ENCODE results near the gene ARMC8.

The ARMC8 gene

DNA sequence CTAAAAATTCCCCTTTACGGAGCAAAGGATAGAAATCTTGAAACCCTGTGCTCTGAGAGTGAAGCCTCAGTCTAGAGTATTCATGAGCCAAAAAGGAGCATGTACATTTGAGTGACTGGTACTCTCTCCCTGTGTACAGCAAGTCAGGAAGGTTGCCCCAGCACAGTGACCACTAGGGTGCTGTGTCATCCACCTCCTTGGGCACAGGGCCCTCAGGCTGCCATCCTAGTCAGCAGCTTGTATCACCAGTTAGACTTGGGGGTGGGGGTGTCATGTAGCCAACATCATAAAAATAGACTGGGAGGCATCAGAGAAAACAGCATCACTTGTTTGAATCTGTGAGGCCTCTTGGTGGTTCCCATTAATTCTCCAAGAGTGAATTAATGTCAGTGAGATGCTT is 130.6 kb downstream of the ARMC8 start:
- no peak for DNase-seq

DNA sequence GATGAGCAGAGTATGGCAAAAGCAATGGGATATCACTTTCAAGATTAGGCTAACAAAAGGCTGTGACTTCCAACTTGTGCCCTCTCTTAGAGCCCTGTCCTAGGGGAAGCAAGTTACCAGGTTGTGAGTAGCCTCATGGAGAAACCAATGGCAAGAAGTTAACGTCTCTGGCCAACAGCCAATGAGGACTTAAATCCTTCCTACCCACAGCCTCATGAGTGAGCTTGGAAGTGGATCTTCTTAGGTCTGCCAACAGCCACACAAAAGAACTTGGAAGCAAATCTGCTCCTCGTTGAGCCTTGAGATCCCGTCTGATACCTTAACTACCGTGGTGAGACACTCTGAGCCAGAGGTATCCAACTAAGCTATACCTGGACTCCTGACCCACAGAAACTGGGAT is 136.9 kb downstream of the ARMC8 start:
- no peak for DNase-seq

DNA sequence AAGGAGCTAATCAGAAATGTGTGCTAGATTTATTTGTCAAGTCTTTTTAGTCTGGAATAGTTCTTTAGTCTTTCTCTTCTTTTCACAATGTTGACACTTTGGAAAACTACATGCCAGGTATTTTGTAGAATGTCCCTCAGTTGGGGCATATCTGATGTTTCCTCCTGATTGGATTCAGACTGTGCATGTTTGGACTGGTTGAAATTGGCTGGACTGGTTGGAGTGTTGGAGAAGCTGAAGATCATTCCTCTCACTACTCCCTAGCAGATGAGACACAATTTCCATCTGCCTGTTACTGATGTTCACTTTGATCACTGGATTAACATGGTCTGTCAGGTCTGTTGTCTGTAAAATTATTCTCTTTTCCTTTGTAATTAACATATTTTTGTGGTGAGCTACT is 138.9 kb downstream of the ARMC8 start:
- DNase-seq = peak; percentile 27

DNA sequence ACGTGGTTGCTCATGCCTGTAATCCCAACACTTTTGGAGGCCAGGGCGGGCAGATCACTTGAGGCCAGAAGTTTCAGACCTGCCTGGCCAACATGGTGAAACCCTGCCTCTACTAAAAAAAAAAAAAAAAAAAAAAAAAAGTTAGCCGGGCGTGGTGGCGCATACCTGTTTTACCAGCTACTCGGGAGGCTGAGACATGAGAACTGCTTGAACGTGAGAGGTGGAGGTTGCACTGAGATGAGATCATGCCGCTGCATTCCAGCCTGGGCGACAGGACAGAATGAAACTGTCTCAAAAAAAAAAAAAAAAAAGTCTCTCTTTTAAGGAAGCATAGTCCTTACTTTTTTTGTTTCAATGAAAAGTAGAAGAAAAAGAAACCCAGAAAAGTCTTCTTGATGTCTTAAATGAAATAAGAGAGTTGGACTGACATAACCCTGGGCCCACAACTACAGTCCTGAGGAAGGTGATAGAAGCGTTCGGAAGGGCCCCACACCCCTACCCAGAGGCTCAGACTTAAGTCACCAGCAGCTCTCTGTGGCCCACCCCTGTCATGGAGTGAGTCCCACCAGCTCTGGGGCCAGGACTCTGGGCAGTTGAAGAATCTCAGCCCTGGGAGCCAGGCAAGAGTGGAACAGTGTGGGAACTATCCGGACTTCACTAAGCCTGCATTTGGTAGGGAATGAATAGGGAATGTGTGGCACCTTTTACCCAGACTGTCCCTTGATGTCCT is 139.9 kb downstream of the ARMC8 start:
- no peak for DNase-seq

DNA sequence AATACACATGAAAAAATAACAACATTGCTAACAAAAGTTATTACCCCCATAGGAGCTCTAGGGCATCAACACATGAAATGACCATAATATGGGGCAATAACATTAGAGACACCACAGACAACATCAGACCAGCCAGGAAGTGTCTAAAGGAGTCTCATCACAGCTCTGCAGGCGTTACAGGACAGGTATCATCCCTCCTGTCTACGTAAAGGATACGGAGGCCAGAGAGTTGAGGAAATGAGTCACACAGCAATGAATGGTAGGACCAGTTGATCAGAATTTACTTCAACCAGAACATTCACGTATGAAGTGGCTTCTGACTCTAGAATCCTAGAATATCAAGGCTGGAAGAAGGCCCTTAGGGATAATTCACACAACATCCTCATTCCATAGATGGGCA is 140.7 kb downstream of the ARMC8 start:
- DNase-seq = no peak

DNA sequence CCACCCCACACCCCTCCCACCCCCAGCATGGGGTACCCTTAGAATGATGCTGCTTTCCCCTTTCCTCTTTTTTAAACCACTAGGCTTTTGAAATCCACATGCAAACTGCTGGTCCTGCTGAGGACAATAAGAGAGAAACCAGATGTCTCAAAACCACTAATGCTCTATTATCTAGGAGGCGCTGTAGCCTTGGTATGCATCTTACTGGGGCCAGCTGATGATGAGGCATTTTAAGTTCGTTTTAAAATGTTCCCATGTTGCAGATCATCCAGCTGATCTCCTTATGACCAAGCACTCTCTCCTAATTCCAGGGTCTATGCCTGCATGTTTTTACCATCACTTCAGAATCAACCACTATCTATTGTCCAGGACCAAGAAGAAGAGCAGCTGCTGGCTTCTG is 141.2 kb downstream of the ARMC8 start:
- DNase-seq = peak; percentile 27

DNA sequence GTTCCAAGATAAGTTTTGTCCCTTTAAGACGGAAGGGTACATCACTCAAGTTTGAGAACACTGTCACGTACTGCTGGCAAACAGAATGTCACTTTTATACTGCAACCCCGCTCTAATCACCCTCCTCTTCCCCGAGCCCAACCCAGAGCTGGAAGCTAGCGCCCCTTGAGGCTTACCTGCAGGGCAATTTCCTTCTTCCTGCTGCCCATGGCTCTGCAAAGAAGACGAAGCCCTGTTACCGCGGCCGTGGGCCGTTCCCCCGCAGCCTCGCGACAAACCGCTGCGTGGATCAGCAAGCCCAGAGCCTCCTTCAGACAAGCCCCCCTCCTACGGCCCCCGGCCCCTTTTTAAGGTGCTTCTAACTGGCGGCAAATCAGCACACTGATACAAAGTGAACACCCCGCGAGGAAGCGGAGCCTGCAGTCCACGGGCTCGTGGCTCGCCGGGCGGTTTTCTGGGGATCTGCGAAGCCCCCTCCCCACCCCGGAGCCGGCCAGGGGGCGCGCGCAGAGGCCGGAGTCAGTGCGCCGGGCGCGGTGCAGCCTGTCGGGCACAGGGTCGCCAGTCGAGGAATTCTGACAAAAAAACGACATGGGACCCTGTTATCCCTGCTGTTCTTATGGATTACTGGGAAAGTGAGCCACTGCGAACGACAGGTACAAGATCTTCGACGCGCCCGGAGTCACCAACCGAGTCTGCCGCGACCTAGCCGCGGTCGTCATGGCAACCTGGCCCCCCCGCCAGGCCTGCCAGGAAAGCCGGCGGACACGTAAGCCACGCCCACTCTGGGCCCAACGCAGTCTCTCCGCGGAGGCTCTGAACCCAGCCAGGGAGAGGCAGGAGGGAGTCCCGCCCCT is 142.3 kb downstream of the ARMC8 start, which contains the start of gene NME9:
Gene NME9 (minus strand): TSS at position 725 of the 857 bp plus-strand sequence. CDS start 516 bp downstream, at position 209.
- peak; percentile 79 for DNase-seq

DNA sequence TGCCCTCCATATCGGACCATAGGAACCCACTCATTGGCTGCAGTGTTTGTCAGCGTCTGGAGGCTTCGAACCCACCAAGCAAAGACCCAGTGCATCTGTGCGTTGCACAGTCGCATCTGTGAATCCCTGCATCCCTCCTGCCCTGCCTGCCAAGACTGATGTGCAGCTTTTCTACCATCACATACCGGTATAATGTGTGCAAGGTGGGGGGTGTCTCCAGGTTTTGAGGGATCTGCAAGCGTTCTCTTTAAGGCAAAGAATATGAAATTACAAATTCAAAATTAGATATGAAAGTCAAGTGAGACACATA is 142.8 kb downstream of the ARMC8 start:
- no peak for DNase-seq

DNA sequence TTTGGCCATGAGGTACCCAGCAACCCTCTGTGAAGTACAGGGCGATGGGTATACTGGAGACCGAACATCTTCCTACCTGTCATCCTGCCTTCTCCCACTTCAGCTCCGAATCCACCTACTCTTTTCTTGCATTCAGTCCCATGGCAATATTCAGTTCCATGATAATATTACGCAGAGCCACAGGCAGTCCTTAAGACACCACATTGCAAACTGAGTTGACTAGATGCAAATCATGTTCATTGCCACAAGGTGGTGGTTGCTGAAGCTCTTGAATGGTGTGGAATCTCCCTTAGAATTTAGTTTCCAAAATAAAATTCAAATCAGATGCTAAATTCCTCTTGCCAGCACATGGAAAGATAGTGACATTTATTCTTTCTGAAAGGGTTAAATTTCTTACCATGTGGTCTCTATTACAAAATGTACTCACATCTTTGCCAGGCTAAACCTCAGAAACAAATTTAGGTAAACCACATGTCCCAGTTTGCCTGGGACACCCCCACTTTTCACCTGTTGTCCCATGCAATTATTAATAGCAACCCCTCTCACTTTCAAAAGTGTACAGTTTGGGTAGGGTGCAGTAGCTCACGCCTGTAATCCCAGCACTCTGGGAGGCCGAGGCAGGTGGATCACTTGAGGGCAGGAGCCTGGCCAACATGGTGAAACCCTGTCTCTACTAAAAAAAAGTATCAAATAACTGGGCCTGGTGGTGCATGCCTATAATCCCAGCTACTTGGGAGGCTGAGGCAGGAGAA is 144.2 kb downstream of the ARMC8 start:
- DNase-seq = no peak

DNA sequence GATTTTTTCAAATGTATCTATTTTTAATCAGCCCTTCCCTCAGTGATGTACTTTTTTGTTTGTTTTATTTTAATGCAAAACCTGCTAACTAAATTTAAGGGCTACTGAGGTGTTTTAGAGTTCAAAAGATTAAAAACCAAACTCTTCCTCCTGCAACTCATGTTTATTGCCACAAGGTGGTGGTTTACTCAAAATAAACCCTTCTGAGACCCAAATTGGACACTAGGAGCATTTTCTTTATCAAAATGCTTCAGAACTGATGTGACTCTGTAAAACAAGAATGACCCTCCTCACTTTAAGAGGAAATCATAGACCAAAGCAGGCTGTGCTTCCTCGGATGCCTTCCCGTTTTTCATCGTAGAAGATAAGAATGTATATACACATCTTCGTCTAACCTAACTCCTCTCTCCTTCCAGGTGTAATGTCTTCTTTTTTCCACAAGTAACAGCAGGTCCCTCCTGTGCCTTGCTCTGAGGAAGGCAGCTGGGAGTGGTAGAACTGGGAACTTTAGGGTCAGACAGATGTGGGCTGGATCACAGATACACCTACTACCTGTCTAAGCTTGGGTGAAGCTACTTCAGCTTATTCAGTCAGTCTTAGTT is 145.5 kb downstream of the ARMC8 start:
- peak; percentile 34 for DNase-seq

DNA sequence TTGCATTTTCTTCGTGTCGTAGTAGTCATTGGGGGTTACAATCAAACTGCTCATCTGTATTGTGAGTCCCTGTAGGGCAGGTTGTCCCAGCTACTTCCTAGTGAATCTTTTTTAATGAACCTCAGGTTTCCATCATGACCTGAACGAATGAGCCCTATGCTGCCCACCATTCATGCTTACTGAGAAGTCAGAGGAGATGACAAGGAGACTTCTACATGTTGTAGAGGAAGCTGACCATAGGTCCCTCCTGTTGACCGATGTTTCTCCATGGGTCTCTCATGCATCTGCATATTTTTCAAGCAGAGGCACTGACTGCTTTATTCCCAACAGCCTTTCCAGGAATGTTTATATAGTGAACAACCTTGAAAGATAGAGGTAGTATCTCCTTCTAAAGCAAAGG is 147.5 kb downstream of the ARMC8 start:
- DNase-seq = no peak

DNA sequence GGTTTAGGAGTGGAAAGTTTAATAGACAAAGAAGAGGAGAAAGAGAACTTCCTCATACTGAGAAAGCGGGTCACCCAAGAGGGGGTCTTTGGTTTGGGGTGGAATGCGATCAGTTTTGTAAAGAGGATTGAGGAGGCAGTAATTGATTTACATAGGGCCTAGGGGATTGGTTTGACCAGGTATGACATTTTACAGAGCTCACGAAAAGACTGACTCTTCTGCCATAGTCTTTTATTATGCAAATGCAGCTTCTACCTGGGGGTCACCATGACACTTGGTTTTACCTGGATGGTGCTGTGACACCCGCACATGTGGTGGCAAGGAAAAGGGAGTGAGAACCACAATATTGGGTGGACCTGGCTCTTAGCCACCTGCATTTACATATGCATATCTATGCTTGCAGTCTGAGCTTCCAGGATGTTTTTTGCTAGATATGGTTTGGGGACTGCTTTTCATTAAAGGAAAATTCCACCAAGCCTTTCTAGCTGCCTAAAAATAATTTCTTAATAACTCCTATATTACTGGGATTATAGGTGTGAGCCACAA is 149.4 kb downstream of the ARMC8 start:
- DNase-seq = no peak

DNA sequence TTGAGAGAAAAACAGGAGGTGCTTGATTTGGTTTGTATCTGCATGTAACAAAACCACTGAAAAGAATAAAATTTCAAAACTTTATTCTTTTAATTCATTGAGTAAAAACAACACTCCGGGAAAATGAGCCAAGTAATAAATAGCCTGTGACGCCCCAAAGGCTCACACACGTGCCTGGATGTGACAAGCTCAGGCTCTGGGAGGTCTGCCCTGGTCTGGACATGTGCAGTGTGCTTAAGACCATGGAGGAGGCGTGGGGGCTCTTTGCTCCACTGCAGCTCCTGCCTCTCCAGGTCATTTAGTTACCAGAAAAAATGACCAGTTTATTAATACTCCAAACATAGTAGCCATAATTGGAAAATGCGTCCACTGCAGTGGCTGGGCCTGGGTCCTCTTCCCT is 151.1 kb downstream of the ARMC8 start:
- DNase-seq = no peak

DNA sequence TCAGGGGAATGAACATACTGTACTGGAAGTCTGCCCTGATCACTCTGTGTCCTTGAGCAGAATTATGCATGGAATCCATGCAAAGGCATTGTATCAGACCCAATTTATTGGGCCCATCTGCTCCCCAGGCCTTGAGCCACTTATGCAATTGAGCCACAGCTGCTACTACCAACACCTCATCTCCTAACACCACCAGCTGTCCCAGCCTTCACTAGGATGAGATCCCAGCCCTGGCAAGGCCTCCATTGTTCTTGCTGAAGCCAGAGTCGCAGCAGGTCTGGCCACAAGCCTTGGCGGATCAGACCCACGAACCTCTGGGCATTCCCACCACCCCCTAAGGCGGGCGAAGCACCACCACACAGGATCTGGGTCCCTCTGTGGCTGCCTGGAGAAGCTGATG is 151.7 kb downstream of the ARMC8 start:
- DNase-seq = no peak

DNA sequence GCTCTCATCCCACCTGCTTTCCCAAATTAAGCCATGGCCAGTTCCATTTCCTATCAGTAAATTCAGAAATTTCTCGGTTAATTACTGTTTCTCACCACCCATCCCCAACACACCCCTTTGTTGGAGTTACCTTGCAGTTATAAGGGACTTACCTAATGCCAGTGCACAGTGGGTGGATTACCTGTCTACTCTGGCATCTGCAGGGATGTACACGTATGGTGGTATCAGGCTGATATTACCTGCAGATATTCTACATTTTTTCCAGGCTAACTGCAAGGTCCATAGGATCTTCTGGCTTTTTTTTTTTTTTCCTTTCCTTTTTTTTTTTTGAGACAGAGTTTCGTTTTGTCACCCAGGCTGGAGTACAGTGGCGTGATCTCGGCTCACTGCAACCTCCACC is 153.4 kb downstream of the ARMC8 start:
- DNase-seq = no peak

DNA sequence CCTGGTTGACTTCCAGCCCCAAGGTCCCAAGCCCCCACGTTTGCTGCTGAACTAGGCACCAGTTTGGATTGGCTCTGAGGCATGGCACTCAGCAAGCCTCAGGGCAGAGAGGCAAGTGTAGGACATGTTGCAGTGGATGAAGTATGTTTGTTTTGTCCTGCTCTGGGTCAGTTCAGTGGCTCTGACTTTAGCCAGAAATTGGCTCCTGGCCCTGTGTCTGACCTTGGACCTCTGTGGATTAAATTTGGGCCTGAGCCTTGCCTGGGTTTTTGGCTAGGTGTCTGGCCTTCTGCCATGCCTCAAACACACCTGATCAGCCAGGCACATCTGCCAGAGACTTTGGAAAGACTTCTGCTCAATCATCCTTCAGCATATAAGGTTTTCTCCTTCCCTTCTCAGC is 157.7 kb downstream of the ARMC8 start:
- DNase-seq = no peak

All from fibroblast of skin of right biceps (primary cell).